HPDE6-E6E7 (cell line): ENCODE results near the gene SLC29A3.

Experiments used
- DNase-seq: peaks from one replicate; pipeline ENCODE4 v3.0.0; 2011; ENCODE audit warnings: missing footprints; ENCODE audit errors: extremely low spot score

Gene SLC29A3

DNA sequence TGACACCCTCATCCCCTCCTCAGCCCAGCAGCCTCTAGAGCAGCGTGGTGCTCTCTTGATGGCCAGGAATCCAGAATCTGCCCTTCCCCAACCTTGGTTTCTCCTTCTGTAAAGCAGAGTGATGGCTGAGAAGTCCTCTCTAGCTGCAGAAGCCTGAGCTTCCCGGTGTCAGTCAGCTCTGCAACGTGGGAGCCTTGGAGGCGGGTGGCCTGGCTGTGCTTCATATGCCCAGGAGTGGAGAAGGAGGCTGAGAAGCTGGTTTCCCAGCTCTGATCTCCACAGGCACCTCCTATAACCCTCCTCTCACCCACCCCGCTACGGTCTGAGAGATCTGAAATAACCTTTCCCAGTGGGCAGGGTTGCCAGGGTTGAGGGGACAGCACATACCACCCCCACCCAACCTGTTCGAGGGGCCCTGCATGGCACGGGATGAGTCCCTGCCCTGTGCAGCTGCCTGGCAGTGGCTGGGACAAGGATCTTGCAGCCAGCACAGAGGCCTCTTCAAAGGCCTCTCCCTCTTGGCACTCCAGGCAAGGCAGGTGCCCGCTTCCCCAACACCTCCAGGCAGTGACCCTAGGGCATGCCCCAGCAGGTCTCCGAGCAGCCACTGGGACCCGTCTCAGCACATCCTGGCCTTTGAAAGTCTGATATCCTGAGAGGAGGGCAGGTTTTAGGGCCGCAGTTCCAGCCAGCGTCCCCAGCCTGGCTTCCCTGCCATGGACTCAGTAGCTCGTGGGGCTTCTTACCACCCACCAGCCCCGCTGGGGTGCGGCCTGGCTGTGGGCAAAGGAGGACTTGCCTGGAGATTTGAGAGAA is 18.3 kb upstream of the SLC29A3 start:
- DNase-seq = peak; percentile 40

DNA sequence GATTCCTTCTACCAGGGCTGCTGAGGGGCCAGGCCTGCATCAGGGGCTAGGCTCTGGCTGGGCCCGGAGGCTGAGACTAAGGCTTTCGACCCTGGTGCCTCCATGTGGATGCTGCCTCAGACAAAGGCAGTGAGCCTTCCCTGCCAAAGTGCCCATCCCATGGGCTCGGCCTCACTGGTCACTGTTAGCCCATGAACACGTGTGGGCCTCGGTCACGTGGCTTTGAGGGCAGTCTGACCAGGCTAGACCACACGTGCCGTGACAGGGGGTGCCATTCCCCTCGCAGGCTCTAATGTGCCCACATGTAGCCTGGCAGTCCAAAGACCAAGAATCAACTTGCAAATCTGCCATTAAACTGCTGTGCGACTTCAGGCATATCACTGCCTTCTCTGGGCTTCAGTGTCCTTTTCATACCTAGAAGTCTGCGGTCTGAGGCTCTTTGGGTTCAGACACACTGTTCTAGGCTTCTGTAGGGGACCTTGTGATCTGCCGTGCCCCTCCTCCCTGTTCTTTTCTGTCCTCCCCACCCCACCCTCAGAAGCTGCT is 17.6 kb upstream of the SLC29A3 start:
- DNase-seq = no peak

DNA sequence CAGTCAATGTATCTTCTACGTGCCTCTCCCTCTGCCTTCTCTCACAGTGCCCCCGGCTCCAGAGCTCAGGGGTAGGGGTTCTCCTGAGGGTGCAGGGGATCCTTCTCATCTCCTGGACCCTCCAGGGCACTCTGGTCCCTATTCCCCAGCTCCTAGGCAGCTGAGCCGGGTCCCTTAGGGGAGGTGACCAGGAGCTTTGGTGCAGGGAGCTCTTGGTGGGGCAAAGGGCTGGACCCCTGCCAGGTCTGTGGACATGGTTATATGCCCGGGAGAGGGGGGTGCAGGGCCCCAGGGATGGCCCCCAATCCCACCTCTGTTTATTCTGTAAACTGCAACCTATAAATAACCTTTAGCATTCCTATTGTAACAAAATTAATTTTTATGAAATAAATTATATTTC is 16.6 kb upstream of the SLC29A3 start:
- no peak for DNase-seq

DNA sequence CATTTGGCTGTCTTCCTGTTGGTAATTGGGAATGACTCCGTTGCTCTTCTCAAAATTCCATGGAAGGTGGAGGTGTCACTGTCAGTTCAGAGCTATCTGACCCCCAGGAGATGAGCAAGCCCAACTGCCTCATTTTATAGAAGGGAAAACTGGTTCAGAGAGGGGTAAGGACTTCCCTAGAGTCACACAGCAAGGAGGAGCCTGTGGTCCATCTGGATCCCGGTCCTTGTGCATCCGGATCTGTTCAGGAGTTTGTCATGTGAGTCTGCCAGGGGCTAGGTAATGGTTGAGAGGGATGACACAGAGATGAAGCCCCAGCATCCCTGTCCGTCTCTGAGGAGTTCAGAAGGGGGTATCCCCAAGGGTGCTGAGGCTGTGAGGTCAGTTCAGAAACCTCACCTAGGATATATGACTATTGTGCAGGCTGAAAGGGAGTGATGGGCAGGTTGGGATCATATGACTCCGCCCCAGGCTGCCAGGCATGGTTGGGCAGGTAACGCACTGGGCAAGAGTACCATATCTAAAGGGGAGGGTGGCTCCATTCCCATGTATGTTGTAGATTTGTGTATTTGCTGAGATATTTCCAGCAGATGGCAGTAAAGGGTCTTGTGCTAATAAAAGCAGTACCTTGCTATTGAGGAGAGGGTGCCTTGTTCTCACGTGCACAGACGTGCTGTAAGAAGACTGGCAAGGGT is 16.0 kb upstream of the SLC29A3 start:
- peak; percentile 51 for DNase-seq

DNA sequence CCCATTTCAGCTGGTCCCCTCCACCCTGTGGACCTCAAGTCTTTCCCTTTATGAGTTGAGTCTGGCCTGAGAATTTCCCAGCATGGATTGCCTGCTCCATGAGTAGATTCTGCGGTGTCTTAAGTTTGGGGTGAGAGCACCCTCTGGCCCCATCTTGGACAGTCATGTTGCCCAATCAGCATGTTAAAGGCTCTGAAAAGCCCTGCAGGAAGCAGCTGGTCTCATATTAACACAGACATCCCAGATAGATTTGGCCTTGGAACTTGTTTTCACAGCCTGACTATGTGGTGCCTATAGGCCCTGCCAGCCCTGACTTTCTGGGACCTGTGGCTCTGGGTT is 15.5 kb upstream of the SLC29A3 start:
- no peak for DNase-seq

DNA sequence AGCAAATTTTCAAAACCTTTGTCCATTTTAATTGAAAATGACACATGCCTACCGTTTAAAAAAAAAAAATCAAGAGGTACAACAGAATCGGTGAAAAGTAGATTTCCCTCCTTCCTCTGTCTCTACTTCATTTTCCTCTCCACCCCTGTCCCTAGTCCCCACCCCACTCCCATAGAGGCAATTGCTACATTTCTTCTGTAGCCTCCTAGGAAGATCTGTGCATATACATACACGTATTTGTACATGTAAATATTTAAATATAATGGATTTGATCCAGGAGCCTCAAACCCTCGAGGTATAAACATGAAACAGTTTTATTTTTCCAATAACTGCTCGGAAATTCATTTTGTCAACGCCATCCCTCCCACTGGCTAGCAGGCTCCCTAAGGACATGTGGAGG is 14.1 kb upstream of the SLC29A3 start:
- DNase-seq = no peak

DNA sequence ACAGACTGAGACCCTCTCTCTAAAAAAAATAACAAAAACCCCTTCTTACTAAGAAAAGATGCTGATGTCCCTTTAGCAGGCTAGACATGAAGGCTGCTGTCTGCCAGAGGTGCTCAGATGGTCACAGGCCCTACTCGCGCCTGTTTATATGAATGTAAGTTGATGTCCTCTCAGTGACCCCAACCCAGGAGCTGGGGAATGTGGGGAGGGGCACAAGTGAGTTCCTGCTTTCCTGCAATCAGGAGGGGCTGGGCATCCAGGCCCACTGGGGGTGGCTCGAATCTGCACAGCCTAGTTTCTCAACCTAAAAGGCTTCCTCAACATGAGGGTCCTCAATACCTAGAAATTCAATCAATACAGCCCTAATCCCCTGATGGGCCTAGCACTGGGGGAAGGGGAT is 12.1 kb upstream of the SLC29A3 start:
- no peak for DNase-seq

DNA sequence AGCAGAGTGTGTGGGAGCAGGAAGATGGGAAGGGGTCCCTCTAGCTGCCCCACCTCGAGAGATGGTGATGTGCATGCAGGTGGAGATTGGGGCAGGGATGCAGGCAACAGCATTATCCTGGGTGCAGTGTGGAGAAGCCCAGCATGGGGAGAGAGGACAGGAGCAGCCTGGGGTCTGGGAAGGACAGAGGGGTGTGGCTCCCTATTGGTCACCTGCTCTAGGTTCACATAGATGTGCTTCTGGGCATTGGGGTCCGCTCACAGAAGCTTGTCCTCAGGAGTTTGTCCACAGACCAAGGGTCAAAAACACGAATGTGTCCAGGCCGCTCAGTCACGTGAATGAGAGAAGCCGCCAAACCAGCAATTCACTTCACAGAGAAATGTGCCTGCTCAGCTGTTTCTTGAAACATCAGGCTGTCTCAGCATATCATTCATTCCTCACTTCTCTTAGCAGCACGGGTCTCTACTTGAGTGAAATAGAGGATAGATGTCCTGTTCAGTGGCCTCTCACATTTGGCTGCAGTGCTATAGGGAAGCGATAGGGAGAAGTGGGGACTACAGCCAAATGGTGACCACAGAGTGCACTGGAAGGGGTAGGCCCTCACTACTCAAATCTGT is 11.5 kb upstream of the SLC29A3 start:
- DNase-seq = no peak

DNA sequence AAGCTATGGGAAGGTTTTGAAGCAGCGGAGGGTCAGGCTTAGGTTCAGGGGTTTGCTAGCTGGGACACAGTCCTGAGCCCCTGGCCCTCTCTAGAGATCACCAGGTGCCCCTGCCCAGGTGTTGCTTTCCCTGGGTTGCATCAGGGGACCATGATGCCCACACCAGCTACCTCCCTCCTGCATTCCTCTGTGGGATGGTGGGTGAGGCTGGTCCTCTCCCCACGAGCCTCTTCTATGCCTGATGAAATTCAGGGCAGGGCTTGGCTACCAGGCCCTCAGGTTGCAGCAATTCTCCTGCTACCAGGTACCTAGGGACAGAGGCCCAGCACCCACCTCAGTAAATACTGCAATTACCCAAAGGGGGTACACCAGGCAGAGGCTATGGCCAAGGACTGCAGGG is 10.8 kb upstream of the SLC29A3 start:
- no peak for DNase-seq

DNA sequence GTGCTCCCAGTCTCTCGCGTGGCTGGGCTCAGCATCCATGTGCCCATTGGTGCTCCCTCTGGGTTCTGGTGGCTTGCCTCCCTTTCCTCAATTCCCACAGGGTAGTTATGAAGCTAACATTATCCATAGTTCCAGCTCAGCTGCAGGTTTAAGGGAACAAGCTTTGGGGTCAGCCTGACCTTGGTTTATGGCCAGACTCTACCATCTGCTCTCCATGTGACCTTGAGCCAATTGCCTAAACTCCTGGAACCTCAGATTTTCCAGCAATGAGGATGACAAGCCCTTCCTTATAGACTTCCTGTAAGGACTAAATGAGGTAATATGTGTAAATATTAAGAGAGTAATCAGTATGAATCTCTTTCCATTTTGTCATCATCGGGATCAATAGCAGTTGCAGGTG is 10.1 kb upstream of the SLC29A3 start:
- no peak for DNase-seq

DNA sequence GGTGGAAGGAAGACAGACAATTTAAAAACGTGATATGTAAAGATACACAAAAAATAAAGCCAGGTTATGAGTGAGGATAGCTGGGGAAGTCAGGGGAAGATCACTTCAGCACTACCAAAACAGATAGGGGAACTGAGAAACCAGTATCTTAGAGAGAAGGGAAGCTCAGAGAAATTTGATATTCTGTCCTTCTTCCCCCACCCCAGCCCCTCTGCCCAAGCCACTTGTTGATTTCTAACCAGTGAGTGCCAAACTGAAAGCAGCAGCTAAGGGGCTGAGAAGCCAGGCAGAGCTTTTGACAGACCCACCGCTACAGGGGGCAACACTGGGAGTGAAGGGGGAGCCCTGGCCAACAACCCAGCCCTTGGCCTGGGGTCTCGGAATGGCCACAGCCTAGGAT is 9.1 kb upstream of the SLC29A3 start:
- no peak for DNase-seq

DNA sequence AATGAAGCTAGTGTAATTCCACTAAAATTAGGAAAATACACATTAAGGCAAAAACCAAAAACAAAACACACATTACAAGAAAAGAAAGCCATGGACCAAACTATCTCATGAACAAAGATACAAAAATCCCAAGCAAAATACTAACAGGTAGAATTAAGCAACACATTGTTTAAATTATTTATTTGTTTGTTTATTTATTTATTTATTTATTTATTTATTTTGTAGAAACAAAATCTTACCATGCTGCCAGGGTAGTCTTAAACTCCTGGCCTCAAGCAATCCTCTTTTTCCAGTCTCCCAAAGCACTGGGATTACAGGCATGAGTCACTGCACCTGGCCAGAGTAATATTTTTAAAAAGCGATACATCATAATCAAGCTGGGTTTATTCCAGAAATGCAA is 6.8 kb upstream of the SLC29A3 start:
- DNase-seq = no peak

DNA sequence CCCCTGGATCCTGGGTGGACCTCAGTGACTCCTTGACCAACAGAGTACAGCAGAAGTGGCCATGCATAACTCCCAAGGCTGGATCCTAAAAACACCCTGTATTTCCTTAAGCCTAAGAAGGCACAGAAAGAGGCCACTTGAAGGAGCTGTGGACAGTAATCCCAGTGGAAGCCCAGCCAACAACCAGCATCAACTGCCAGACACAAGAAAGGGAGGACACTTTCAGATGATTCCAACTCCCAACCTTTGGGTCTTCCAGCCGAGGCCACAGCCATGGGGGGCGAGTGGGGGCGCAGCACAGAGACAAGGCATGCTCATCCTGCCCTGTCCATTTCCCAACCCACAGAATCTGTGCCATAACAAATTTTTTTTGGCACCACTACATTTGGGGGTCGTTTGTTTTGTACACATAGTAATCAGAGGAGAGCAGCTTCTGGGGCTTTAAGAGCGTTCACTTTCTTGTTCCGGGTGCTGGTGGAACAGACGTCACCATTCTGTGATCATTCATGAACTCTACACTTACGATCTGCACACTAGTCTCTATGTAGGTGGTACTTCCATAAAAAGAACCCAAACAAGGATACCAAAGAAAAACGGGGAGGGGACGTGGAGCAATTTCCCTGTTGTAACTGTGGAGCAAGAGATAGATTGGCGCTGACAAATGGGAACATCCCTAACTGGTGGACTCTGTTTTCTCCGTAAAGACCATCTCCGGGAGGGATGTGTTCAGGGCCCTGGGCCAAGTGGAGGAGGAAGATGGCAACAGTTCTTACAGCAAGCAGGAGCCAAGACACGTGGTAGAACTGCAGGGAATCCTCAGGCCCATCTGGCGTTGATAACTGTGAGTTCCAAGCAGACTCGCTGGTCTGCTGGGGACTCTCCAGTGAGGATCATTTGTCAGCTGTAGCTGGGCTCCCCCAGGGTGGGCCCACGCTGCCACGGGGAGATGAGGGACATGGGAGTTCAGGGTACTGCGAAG is 6.0 kb upstream of the SLC29A3 start:
- no peak for DNase-seq

DNA sequence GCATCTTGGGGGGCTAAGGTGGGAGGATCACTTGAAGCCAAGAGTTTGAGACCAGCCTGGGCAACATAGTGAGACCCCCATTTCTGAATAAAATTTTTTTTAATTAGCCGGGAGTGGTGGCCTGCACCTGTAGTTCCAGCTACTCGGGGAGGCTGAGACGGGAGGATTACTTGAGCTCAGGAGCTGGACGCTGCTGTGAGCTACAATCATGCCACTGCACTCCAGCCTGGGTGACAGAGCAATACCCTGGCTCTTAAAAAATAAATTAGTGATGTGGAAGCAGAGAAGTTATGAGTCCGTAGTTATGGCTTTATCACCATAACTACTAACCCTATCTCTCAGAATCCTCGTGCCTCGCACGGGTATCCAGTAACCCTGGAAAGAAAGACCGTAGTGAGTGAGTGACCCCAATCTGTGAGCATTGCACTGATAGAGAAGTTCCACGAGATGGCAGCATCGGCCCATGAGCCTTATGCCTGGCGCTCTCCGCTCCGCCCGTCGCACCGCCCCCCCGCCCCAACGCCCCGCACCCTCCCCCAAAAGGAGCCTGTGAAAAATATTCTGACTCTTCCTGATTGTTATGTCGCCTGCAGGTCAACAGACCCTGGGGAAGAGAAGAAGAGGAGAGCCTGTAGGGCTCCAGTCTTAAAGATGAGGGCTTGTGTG is 4.9 kb upstream of the SLC29A3 start:
- DNase-seq = peak; percentile 49

DNA sequence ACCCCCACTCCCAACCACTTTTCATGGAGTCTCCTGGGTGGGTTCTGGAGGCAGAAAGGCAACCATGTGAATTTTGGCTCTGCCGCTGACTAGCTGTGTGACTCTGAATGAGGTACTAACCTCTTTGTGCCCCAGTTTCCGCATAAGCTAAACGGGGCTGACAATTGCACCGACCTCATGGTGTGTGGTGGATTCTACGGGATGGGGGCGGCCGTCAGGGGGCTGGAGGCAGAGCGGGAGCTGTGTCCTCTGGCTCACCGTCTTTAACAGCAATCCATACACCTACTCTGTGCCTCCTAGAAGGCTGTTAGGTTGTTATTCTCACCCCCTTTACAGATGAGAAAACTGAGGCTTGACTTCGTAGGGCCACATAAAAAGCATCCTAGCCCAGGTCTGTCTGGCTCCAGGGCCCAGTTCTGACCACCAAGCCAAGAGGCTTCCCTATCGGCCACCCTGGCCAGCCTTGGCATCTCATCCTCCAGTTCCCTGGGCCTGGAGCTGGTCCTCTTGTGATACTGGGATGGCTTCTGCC is 4.3 kb upstream of the SLC29A3 start:
- no peak for DNase-seq

DNA sequence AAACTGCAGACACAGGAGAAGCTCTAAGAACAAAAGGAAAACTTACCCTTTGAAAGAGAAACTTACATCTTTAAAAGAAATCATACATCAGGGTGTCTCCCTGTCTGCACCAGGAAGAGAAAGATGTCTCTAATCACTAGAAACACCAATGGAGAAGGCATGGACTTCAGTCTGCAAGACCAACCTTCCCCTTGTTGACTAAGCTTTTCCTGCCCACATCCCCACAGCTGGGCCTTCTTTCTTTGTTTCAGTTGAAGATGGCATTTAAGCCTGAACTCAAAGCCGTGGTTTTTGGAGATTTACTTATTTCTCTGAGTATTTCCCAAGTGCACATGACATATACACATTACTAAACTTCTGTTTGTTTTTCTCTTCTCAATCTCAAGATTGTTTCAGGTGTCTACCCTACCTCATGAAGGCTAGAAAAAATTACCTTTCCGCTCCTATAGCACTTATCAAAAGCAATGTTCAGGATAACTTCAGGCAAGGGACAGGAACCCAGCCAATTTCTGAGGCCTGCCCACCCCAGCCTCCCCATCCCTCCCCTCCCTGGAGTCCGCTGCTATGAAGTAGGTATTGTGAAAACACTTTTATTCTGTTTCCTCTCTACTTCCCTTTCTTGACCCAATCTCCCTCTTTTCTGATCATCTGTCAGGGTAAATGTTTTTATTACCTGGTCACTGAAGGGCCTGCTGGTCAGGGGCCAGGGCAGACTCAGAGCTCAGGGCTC is 2.8 kb upstream of the SLC29A3 start:
- no peak for DNase-seq

DNA sequence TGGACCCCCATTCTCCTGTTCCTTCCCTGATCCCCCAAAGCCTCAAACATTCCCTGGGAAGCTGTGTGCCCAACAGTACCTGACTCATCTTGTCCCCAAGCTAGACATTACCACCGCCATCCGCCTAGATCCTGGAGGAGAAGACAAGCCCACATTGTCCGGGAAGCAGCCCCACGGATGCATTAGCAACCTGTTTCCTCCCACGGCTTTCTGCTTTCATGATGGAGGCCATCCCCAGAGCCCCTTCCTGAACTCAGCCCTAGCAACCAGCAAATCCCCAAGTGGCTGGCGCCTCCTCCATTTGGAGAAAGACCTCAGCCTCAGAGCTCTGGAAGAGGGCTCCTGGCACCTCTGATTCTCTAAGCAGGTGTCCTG is 2.3 kb upstream of the SLC29A3 start:
- DNase-seq = no peak

DNA sequence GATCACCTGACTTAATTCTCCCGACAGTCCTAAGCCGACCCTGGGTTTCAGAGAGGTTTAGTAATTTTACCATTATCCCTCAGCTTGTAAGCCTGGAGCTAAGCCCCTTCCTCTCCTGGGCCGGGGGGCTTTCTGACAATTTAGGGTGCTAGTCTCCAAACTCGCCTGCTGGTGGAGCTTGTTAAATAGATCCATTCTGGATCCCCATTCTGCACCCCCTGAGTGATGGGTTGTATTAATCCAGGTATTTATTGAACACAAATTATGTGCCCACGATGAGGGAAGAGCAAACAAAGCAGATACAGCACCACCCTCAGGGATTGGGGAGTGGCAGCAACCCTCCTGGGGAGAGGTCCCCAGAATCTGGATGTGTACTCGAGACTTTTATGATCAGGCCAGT is 1.3 kb upstream of the SLC29A3 start:
- DNase-seq = no peak

DNA sequence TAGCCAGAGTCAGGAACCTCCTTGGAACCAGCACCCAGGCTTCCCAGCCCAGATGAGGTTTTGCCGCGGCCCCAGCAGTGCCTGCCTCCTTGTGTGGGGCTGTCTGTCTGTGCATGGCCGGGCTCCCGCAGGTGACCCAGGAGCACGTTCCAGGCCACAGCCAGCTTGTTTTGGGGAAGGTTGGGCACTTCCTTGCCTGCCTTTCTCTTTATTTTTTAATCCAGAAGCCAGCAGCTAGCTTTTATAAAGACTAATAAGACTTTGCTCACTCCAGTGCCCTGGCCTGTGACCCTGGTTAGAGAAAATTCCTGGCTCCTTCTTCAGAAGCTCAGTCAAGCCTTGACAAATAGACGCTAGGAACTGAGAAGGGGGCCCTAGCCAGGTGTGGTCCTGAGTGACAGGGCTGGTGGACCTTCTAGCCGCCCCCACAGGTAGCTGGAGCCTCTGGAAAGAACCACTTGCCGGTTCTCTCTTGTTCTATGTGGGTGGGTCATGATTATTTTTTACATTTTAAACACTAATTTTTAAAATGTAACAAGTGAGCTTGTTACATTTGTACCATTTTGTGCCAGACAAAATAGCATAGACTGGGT is 837 bp downstream of the SLC29A3 start:
- no peak for DNase-seq

DNA sequence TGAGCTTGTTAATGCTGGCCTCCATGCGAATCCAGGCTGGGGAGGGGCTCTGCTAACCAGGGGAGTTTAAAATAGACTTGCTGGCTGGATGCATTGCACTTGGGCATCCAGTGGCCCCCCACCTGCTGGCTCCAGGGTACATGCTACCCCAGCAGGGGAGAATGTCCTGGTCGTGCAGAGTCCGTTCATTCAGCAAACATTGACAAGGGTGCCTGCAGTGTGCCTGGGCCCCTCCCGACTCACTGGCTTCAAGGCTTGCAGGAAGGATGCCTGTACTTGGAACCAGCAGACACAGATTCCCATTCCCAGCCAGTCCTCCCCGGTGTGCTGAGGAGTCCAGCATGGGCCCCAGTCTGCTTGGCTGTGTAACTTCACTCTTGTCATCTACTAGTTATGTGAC is 1.5 kb downstream of the SLC29A3 start:
- no peak for DNase-seq
